Osteoblast (primary cell): ENCODE measurements around the gene TSEN34. TPM values are rescaled to one million over a fixed set of nuclear protein-coding genes. Genes with fewer than 3 reads are reported as not detected.
"Not testable (repeated sequence)": the region's sequence is repeated elsewhere in the genome, so short reads cannot be mapped to it uniquely, and the experiment has no call there.

Experiments
- DNase-seq: peaks from one replicate; pipeline ENCODE4 v3.0.0; 2011; ENCODE audit warnings: low spot score, mixed read lengths; ENCODE audit not compliant: insufficient read length; ENCODE audit errors: missing footprints
- H2AFZ ChIP-seq: 2 replicates; pipeline ENCODE4 v1.6.0; 2011; ENCODE audit warnings: mild to moderate bottlenecking, low read length
- H3K27ac ChIP-seq: 2 replicates; pipeline ENCODE4 v1.5.1; 2011; ENCODE audit warnings: mild to moderate bottlenecking, low read depth, low read length, moderate library complexity
- H3K27me3 ChIP-seq: 2 replicates; pipeline ENCODE4 v1.6.0; 2012; ENCODE audit warnings: mild to moderate bottlenecking, control low read depth, inconsistent platforms, low read length, moderate library complexity; ENCODE audit not compliant: insufficient read depth
- H3K36me3 ChIP-seq: 2 replicates; pipeline ENCODE4 v1.5.1; 2011; ENCODE audit warnings: mild to moderate bottlenecking, low read length, control low read depth, moderate library complexity; ENCODE audit not compliant: insufficient read depth
- H3K4me1 ChIP-seq: 2 replicates; pipeline ENCODE4 v1.5.1; 2011; ENCODE audit warnings: mild to moderate bottlenecking, low read length, control low read depth, moderate library complexity; ENCODE audit not compliant: insufficient read depth
- H3K4me2 ChIP-seq: 2 replicates; pipeline ENCODE4 v1.6.0; 2011; ENCODE audit warnings: mild to moderate bottlenecking, low read length; ENCODE audit not compliant: insufficient read depth
- H3K4me3 ChIP-seq: fragments of 200-600 bp; sonication (generic); 3 replicates; pipeline ENCODE4 v1.5.1; 2012; ENCODE audit warnings: mild to moderate bottlenecking, low read length, inconsistent platforms; ENCODE audit not compliant: insufficient read depth
- H3K79me2 ChIP-seq: 2 replicates; pipeline ENCODE4 v1.6.0; 2012; ENCODE audit warnings: mild to moderate bottlenecking, low read length, control low read depth, inconsistent platforms; ENCODE audit not compliant: insufficient read depth
- H3K9me3 ChIP-seq: 2 replicates; pipeline ENCODE4 v1.5.1; 2011; ENCODE audit warnings: low read depth, low read length, control low read depth
- H4K20me1 ChIP-seq: 2 replicates; pipeline ENCODE4 v1.6.0; 2012; ENCODE audit warnings: mild to moderate bottlenecking, low read length, control low read depth; ENCODE audit not compliant: insufficient read depth
- total RNA-seq: library from RNA; depleted of rRNA; stranded (reverse); fragments of >200 nt; gene quantifications from 2 replicates; pipeline ENCODE4 v1.2.3, GENCODE V29; 2012
- TF ChIP-seq, protein P1 (sequence below): IDR thresholded peaks from 2 replicates; pipeline ENCODE4 v1.5.1; 2011; ENCODE audit warnings: mild to moderate bottlenecking, low read depth, low read length, moderate library complexity; ENCODE audit errors: extremely low read depth

Gene TSEN34
- total RNA-seq, 1 donor = 73.1 TPM

DNA sequence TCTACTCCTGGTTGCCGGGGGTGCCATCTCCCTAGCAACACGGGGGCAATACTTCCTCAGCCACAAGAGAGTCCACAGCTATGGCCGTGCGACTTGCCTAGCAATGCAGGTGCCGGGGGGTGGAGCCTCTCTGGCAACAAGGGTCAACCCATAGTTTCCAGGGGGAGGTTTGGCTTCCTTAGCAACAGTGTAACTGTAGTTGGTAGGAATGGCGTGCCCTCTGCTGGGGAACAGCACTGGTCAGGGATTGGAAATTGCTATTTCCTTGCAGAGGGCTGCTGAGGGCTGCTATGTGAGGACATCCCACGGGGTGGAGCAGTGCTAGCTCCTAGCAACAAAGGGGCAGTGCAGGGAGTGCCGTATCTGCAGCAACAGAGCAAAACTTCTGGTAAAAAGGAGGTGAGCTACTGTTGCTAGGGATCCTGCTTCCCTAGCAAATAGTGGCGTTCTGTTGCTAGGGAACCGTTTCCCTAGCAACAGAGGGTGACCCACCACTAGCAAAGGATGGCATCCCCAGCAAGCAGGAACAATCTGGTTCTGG is 11.1 kb upstream of the TSEN34 start:
- Histone ChIP-seq H3K27me3 (no peaks in the 10 kb centered on the region), H3K4me1 (no peaks in the 10 kb centered on the region), H3K9me3 (no peaks in the 10 kb centered on the region), H4K20me1 (peaks cover 15% of the 10 kb centered on the region), H3K36me3 (peaks cover 38% of the 10 kb centered on the region), H3K27ac (no peak overlapping the region), H3K4me3 (no peak overlapping the region), H3K79me2 (no peaks in the 10 kb centered on the region), H2AFZ (no peak overlapping the region), H3K4me2 (no peak overlapping the region)
- DNase-seq = peak; percentile 93
- TF ChIP-seq, protein P1, sequence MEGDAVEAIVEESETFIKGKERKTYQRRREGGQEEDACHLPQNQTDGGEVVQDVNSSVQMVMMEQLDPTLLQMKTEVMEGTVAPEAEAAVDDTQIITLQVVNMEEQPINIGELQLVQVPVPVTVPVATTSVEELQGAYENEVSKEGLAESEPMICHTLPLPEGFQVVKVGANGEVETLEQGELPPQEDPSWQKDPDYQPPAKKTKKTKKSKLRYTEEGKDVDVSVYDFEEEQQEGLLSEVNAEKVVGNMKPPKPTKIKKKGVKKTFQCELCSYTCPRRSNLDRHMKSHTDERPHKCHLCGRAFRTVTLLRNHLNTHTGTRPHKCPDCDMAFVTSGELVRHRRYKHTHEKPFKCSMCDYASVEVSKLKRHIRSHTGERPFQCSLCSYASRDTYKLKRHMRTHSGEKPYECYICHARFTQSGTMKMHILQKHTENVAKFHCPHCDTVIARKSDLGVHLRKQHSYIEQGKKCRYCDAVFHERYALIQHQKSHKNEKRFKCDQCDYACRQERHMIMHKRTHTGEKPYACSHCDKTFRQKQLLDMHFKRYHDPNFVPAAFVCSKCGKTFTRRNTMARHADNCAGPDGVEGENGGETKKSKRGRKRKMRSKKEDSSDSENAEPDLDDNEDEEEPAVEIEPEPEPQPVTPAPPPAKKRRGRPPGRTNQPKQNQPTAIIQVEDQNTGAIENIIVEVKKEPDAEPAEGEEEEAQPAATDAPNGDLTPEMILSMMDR = peak; percentile 35

DNA sequence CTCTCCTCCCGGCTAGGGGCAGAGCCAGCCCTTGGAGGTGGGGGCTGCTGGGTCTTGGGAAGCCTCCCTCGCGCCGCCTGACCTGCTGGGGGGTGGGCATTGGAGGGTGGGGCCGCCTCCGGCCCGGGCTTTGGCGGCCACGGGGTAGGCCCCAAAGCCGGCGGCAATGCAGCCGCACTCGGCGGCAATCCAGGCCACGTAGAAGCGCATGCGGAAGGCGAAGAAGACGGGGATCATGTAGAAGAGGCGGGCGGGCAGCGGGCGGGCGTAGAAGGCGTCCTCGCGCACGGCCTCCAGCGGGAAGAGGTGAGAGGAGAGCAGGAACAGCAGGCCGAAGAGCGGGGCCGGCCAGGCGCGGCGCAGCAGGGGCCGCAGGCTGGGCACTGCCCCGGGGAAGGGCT is 10.4 kb upstream of the TSEN34 start:
- Histone ChIP-seq H3K4me2 (no peak overlapping the region), H3K79me2 (no peaks in the 10 kb centered on the region), H2AFZ (no peak overlapping the region), H3K4me1 (no peaks in the 10 kb centered on the region), H3K27ac (no peak overlapping the region), H4K20me1 (peaks cover 15% of the 10 kb centered on the region), H3K9me3 (no peaks in the 10 kb centered on the region), H3K36me3 (peaks cover 38% of the 10 kb centered on the region), H3K4me3 (no peak overlapping the region), H3K27me3 (no peaks in the 10 kb centered on the region)
- TF ChIP-seq, protein P1 = no peak
- peak; percentile 22 for DNase-seq

DNA sequence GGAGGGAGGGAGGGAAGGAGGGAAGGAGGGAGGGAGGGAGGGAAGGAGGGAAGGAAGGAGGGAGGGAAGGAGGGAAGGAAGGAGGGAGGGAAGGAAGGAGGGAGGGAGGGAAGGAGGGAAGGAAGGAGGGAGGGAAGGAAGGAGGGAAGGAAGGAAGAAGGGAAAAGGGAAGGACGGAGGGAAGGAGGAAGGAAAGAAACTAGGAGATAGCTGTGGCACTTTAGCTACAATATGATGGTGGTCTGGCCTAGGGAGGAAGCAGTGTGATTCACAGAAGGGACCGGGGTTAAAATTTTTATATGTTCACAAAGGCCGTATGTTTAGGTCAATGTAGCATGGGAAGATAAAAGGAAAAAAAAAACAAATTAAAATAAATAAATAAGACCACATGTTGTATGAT is 9.2 kb upstream of the TSEN34 start:
- not testable (repeated sequence) for H3K4me2 ChIP-seq, DNase-seq, H3K9me3 ChIP-seq, H3K79me2 ChIP-seq, H3K27ac ChIP-seq, H2AFZ ChIP-seq, H3K4me3 ChIP-seq, H3K27me3 ChIP-seq, H3K4me1 ChIP-seq
- peaks cover 18% of the 10 kb centered on the region for H4K20me1 ChIP-seq
- H3K36me3 ChIP-seq = peaks cover 37% of the 10 kb centered on the region

DNA sequence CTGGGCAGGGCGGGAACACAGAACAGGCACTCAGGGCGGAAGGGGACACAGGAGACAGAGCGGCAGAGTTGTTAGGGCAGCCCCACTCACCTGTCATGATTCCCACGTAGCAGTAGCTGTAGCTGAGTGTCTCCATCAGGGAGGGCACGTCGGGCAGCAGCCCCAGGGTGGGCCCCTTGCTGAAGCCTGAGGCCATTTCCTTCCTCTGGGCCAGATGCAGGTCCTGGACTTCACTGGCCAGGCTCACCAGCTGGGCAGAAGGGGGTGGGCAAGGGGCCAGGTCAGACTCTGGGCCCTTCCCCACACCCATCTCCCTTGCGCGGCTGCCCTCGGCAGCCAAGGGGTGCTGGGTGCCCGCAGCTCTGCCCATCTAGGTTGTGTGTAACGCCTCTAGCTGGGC is 7.7 kb upstream of the TSEN34 start:
- Histone ChIP-seq H3K4me2 (no peak overlapping the region), H3K36me3 (peaks cover 35% of the 10 kb centered on the region), H3K27ac (no peak overlapping the region), H3K4me1 (peaks cover 6% of the 10 kb centered on the region), H3K4me3 (no peak overlapping the region), H3K27me3 (no peaks in the 10 kb centered on the region), H2AFZ (no peak overlapping the region), H4K20me1 (peaks cover 25% of the 10 kb centered on the region), H3K9me3 (no peaks in the 10 kb centered on the region), H3K79me2 (peaks cover 20% of the 10 kb centered on the region)
- TF ChIP-seq, protein P1 = no peak
- DNase-seq = peak; percentile 59
